Measurements from ENCODE around the gene SLC6A3. TPM values are rescaled to one million over a fixed set of nuclear protein-coding genes. Genes with fewer than 3 reads are reported as not detected.

The SLC6A3 gene
- total RNA-seq, 2 donors from 2014 or later = 0.18 TPM; not detected in 1

GRCh38 chr5:1412621-1413020, 32.6 kb downstream of the SLC6A3 start:
- Histone ChIP-seq H3K36me3 (ENCODE audit: control insufficient read depth, insufficient read depth, low read length) (no peaks in the 10 kb centered on the region), H3K27me3 (ENCODE audit: control insufficient read depth, insufficient read depth, low read length, poor library complexity, severe bottlenecking) (no peaks in the 10 kb centered on the region), H3K9me3 (ENCODE audit: control insufficient read depth, low read length) (no peaks in the 10 kb centered on the region), H3K4me3 (ENCODE audit: low read length) (no peak overlapping the region), H3K9ac (ENCODE audit: extremely low read depth, low read length, poor library complexity, severe bottlenecking) (no peak overlapping the region), H3K27ac (ENCODE audit: low read depth, low read length) (no peak overlapping the region), H3K4me1 (ENCODE audit: control insufficient read depth, insufficient read depth, low read length) (no peaks in the 10 kb centered on the region)
- WGBS, 2 experiments (ENCODE audit: insufficient coverage in 1 of 2, insufficient read length in 1 of 2) = 73 to 81% methylated on average over 8 to 10 of the region's 10 CpGs
- no peak for TF ChIP-seq CTCF (conservative IDR thresholded peaks at IDR 0.05)
- no peaks in the 10 kb centered on the region for H3K9me3 Mint-ChIP-seq
- no peaks in the 10 kb centered on the region for H3K36me3 Mint-ChIP-seq (ENCODE audit: low read depth)
- no peaks in the 10 kb centered on the region for H3K4me1 Mint-ChIP-seq
- no peak overlapping the region for H3K27ac Mint-ChIP-seq
- H3K27me3 Mint-ChIP-seq (ENCODE audit: insufficient read depth) = no peaks in the 10 kb centered on the region
- H3K4me3 Mint-ChIP-seq = no peak overlapping the region
- no peak for DNase-seq

GRCh38 chr5:1412163-1412562, 33.1 kb downstream of the SLC6A3 start:
- DNase-seq = no peak
- H3K4me3 Mint-ChIP-seq = no peak overlapping the region
- no peak for TF ChIP-seq CTCF (conservative IDR thresholded peaks at IDR 0.05)
- H3K9me3 Mint-ChIP-seq = no peaks in the 10 kb centered on the region
- 80 to 89% methylated on average over 16 of the region's 16 CpGs for WGBS, 2 experiments (ENCODE audit: insufficient coverage in 1 of 2, insufficient read length in 1 of 2)
- Histone ChIP-seq H3K27me3 (ENCODE audit: control insufficient read depth, insufficient read depth, low read length, poor library complexity, severe bottlenecking) (no peaks in the 10 kb centered on the region), H3K4me3 (ENCODE audit: low read length) (no peak overlapping the region), H3K9ac (ENCODE audit: extremely low read depth, low read length, poor library complexity, severe bottlenecking) (no peak overlapping the region), H3K27ac (ENCODE audit: low read depth, low read length) (no peak overlapping the region), H3K9me3 (ENCODE audit: control insufficient read depth, low read length) (no peaks in the 10 kb centered on the region), H3K4me1 (ENCODE audit: control insufficient read depth, insufficient read depth, low read length) (no peaks in the 10 kb centered on the region), H3K36me3 (ENCODE audit: control insufficient read depth, insufficient read depth, low read length) (no peaks in the 10 kb centered on the region)
- H3K27me3 Mint-ChIP-seq (ENCODE audit: insufficient read depth) = no peaks in the 10 kb centered on the region
- no peaks in the 10 kb centered on the region for H3K4me1 Mint-ChIP-seq
- H3K27ac Mint-ChIP-seq = no peak overlapping the region
- no peaks in the 10 kb centered on the region for H3K36me3 Mint-ChIP-seq (ENCODE audit: low read depth)

- Histone ChIP-seq H3K4me3 (ENCODE audit: low read length) (no peak overlapping the region), H3K27me3 (ENCODE audit: control insufficient read depth, insufficient read depth, low read length, poor library complexity, severe bottlenecking) (no peaks in the 10 kb centered on the region), H3K9ac (ENCODE audit: extremely low read depth, low read length, poor library complexity, severe bottlenecking) (no peak overlapping the region), H3K9me3 (ENCODE audit: control insufficient read depth, low read length) (no peaks in the 10 kb centered on the region), H3K27ac (ENCODE audit: low read depth, low read length) (no peak overlapping the region), H3K4me1 (ENCODE audit: control insufficient read depth, insufficient read depth, low read length) (no peaks in the 10 kb centered on the region), H3K36me3 (ENCODE audit: control insufficient read depth, insufficient read depth, low read length) (no peaks in the 10 kb centered on the region)
- no peaks in the 10 kb centered on the region for H3K9me3 Mint-ChIP-seq
- H3K27ac Mint-ChIP-seq = no peak overlapping the region
- no peak for TF ChIP-seq CTCF (conservative IDR thresholded peaks at IDR 0.05)
- H3K4me3 Mint-ChIP-seq = no peak overlapping the region
- no peak for DNase-seq
- WGBS, 2 experiments (ENCODE audit: insufficient coverage in 1 of 2, insufficient read length in 1 of 2) = 89 to 90% methylated on average over 22 of the region's 22 CpGs
- H3K4me1 Mint-ChIP-seq = no peaks in the 10 kb centered on the region
- no peaks in the 10 kb centered on the region for H3K36me3 Mint-ChIP-seq (ENCODE audit: low read depth)
- H3K27me3 Mint-ChIP-seq (ENCODE audit: insufficient read depth) = no peaks in the 10 kb centered on the region
Observed at GRCh38 chr5:1411099-1411498, 34.1 kb downstream of the SLC6A3 start.
